Hindlimb muscle (tissue), 1 donor: ENCODE results near the gene OMA1. TPM values are rescaled to one million over a fixed set of nuclear protein-coding genes. Genes with fewer than 3 reads are reported as not detected.
"Not testable (repeated sequence)": the region's sequence is repeated elsewhere in the genome, so short reads cannot be mapped to it uniquely, and the experiment has no call there.

Experiments used
- DNase-seq: peaks from one replicate; pipeline ENCODE4 v3.0.0-alpha.2; 2013
- polyA plus RNA-seq: library from polyadenylated mRNA; unstranded; fragments of 120-200 nt; gene quantifications from one replicate; pipeline ENCODE4 v1.2.1, GENCODE V29; 2013; ENCODE audit not compliant: insufficient read length

The OMA1 gene
- polyA plus RNA-seq = 15.3 TPM

- peak; percentile 98 for DNase-seq
Measured at GRCh38 chr1:58546520-58547308, at the start of gene OMA1. Gene OMA1, minus strand, starts transcription at chr1:58546726. Its CDS starts 7,432 bp downstream, at chr1:58539294.

GRCh38 chr1:58594546-58594945 lies 48.0 kb upstream of the OMA1 start:
- DNase-seq = no peak

GRCh38 chr1:58592522-58593134 lies 46.1 kb upstream of the OMA1 start:
- DNase-seq = peak; percentile 26

GRCh38 chr1:58591806-58592205 lies 45.3 kb upstream of the OMA1 start:
- DNase-seq = no peak

GRCh38 chr1:58590019-58590418 lies 43.5 kb upstream of the OMA1 start:
- DNase-seq = no peak

GRCh38 chr1:58588396-58588795 lies 41.9 kb upstream of the OMA1 start:
- DNase-seq = no peak

GRCh38 chr1:58587667-58588066 lies 41.1 kb upstream of the OMA1 start:
- no peak for DNase-seq

- no peak for DNase-seq
Measured at GRCh38 chr1:58586271-58586670, 39.7 kb upstream of the OMA1 start.

- DNase-seq = no peak
Measured at GRCh38 chr1:58585581-58586151, 39.1 kb upstream of the OMA1 start.

GRCh38 chr1:58585166-58585565 lies 38.6 kb upstream of the OMA1 start:
- DNase-seq = no peak

GRCh38 chr1:58584082-58584895 lies 37.8 kb upstream of the OMA1 start:
- no peak for DNase-seq

GRCh38 chr1:58583496-58583895 lies 37.0 kb upstream of the OMA1 start:
- DNase-seq = no peak

- not testable (repeated sequence) for DNase-seq
Measured at GRCh38 chr1:58582143-58582542, 35.6 kb upstream of the OMA1 start.

GRCh38 chr1:58581641-58582040 lies 35.1 kb upstream of the OMA1 start:
- no peak for DNase-seq

GRCh38 chr1:58580186-58580585 lies 33.7 kb upstream of the OMA1 start:
- no peak for DNase-seq

GRCh38 chr1:58577654-58578030 lies 31.1 kb upstream of the OMA1 start:
- no peak for DNase-seq

GRCh38 chr1:58576727-58577653 lies 30.5 kb upstream of the OMA1 start, which contains the start of gene TACSTD2:
Gene TACSTD2, minus strand, starts transcription at chr1:58577252. Its CDS starts 96 bp downstream, at chr1:58577156.
- DNase-seq = no peak

- no peak for DNase-seq
Measured at GRCh38 chr1:58576325-58576726, 29.8 kb upstream of the OMA1 start.

- DNase-seq = no peak
Measured at GRCh38 chr1:58575551-58576324, 29.2 kb upstream of the OMA1 start.

- DNase-seq = no peak
Measured at GRCh38 chr1:58574816-58575215, 28.3 kb upstream of the OMA1 start.
